Hematopoietic multipotent progenitor cell treated with erythropoietin and hydrocortisone succinate and interleukin-3 and kit ligand, for 17 days (in vitro differentiated cells): ENCODE results near the gene LRRC8E.

ENCODE experiments used
- DNase-seq: peaks from one replicate; pipeline ENCODE4 v3.0.0-alpha.2; 2015; ENCODE audit warnings: low spot score

Gene LRRC8E

DNA sequence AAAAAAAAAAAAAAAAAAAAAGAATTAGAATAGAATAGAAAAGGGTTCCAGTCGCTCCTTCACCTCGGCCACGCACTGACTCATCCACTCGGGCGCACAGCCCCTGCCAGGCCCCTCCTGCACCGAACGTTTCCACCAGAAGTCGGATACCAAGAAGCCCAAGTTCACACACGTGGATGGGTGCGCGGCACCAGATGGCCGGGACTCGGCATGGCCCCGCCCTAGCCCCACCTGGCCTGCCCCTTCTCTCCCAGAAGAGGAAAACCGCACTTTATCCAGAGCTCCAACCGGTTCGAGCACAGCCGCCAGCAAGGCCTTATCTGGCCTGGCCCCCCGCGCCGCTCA, 20.0 kb upstream of the LRRC8E start:
- no peak for DNase-seq

DNA sequence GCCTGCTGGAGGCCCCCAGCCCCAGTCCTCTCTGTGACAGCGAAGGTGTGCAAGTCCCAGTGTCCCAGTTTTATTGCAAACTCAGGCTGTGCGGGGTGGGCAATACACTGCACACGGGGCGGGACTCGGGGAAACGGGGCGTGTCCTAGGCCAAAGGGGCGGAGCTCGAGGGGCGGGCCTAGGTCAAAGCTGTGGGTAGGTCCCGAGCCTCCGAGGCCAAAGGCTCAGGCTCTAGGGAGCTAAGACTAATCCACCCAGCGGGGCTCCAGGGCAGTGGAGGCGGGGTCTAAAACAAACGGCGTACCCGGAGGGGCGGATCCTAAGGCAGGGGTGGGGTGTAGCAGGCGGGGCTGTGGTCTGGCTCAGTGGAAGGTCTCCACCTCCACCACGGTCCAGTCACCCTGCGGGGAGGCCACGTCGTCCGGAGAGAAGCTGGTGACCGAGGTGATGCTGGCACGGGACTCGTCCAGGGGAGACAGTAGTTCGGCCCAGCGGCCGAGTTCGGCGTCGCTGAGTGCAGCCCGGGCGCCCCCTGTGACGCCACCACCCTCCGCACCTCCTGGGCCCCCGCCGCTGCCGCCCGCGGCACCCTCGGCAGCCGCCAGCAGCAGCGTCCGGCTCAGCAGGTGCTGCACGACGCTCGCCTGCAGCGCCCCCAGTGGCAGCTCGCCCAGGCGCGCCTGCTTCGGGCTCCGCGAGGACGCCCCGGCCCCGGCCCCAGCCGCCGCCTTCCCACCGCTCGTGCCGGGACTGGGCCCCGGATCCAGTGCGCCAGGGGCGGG, 19.4 kb upstream of the LRRC8E start:
- DNase-seq = peak; percentile 74

- peak; percentile 73 for DNase-seq
Observed at GRCh38 chr19:7869453-7869909, 18.8 kb upstream of the LRRC8E start.

DNA sequence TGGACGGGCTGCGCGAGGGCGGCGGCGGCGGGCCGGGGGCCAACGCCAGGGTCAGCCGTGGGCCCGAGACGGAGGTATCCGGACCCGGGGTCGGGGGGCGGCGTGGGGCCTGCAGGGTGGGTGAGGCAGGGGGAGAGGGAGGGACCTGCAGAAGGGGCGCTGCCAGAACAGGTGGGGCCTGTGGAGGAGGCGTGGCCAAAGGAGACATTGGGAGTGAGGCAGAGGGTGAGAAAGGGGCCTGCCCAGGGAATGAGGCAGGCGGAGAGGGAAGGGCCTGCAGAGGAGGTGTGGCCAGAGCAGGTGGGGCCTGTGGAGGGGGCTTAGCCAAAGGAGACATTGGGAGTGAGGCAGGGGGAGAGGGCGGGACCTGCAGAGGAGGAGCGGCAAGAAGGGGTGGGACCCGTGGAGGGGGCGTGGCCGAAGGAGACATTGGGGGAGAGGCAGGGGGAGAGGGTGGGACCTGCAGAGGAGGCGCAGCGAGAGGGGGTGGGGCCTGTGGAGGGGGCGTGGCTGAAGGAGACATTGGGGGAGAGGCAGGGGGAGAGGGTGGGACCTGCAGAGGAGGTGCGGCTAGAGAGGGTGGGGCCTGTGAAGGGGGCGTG, 18.3 kb upstream of the LRRC8E start:
- peak; percentile 72 for DNase-seq

DNA sequence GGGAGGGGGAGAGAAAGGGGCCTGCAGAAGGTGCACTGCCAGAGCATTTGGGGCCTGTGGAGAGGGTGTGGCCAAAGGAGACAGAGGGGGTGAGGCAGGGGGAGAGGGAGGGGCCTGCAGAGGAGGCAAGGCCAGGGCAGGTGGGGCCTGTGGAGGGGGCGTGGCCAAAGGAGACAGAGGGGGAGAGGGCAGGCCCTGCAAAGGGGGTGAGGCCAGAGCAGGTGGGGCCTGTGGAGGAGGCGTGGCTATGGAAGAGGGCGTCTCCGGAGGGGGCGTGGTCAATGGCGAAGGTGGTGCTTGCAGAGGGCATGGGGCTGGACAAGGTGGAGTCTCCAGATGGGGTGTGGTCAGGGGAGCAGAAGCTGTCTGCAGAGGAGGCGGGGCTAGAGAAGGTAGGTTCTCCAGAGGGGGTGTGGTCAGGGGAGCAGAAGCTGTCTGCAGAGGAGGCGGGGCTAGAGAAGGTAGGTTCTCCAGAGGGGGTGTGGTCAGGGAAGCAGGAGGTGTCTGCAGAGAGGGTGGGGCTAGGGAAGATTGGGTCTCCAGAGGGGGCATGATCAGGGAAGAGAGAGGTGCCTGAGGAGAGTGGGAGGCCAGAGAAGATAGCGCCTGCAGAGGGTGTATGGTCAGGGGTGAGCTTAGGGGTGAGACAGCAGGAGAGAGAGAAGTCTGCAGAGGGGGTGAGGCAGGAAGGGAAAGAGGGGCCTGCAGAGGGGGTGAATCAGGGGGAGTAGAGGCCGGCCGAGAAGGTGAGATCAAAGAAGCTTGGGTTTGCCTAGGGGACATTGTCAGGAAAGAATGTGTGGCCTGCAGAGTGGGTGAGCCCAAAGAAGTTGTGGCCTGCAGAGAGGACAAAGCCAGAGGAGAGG, 17.5 kb upstream of the LRRC8E start:
- DNase-seq = peak; percentile 85

- peak; percentile 84 for DNase-seq
Observed at GRCh38 chr19:7871437-7872305, 16.6 kb upstream of the LRRC8E start.

- no peak for DNase-seq
Observed at GRCh38 chr19:7872306-7873204, 15.8 kb upstream of the LRRC8E start.

DNA sequence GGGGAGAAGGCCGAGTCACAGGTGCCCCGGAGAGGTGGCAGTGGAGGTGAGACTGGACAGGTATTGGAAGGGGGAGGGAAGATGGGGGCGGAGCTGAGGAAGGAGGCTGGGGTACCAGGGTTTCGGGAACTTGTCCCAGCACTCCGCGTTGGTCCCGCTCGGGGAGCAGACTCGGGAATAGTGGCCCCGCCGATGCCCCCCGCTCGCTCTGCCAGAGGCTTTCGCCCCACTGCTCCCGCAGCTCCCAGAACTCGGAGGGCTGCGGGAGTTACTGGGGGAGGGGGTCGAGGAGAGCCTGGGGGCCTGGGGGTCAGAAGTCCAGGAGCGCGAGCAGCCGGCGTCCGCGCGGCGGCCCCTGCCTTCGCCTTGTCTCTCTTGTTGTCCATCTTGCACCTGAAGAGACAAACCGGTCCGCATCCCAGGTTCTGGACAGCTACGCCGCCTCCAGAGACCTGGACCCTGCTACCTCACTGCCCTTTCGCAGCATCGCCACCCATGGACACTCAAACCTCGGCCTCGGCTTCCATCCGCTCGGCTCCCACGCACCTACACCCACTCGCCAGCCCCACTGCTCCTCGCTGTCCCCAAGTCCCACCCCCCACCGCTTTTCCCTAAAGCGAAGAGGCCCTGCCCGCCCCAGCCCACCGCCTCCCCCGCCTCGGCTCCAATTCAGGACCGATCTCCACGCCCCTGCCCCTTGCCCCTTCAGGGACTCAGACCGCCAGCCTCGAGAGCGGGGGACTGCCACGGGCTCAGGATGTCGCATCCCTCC, 14.8 kb upstream of the LRRC8E start:
- no peak for DNase-seq

- no peak for DNase-seq
Observed at GRCh38 chr19:7874076-7874896, 14.0 kb upstream of the LRRC8E start, which contains the start of gene PRR36. TSS of gene PRR36 (minus strand) at chr19:7874390. CDS start at chr19:7873689, 701 bp downstream.

DNA sequence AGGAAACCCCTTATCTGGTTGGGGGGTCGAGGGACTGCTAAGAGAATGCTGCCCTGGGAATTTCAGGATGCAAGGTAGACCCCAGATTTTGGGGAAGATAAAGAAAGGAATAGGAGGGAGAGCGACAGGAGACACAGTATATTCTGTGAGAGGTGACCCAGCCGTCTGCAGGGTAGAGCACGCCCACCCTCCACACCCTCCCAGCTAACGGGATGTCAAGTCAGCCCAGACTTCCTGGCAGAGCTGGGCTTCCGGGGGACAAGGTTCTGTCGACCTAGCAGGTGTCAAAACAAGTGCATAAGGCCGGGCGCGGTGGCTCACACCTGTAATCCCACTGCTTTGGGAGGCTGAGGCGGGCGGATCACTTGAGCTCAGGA, 13.4 kb upstream of the LRRC8E start:
- DNase-seq = no peak

DNA sequence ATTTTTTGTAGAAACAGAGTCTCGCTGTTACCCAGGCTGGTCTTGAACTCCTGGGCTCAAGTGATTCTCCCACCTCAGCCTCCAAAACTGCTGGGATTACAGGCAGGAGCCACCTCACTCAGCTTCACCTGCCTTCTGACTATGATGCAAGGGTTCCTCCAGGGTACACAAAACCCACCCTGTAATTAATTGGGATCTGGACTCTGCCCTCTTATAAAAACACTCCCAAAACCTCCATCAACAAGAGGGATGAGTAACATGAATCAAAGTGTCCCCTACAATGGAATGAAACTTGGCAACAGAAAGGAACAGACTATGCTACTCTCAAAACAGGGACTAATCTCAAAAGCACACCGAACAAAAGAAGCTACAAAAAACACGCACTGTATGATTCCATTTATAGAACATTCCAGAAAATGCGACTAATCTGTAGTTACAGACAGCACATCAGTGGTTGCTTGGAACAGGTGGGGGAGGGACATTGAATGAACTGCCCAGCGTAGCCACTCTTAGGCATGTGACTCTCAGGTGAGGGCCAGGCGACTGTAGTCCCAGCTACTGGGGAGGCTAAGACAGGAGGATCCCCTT, 11.0 kb upstream of the LRRC8E start:
- no peak for DNase-seq

DNA sequence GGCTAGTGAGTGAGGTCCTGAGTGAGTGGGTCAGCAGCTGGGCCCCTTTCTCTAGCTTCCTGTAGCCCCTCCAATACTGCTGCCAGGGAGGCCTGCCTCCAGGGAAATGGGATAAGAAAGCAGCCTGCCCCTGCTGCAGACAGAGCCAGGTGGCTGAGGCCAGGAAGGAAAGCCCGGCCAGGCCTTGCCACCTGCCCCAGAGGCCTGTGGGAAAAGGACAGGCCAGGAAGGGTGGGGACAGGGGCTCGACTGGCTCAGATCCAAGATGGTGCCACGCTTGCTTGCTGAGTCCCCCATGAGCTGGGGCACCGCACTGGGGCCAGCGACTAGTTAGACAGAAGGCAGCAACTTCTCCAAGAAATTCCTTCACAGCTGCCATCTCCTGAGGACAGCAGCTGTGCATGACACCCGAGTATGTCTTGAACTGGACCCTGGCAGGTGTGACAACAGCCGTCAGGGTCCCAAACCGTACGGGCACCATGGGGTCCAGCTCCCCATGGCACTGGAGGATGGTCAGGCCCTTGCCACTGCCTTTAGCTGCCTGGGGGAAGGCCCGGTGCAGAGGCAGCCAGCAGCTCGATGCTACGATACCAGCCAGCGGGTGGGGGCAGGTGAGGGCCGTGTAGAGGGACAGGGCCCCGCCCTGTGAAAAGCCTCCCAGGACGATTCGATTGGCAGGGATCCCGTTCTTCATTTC, 9.1 kb upstream of the LRRC8E start:
- DNase-seq = no peak

- DNase-seq = no peak
Observed at GRCh38 chr19:7879836-7880235, 8.5 kb upstream of the LRRC8E start.

GRCh38 chr19:7881910-7882309, 6.4 kb upstream of the LRRC8E start:
- DNase-seq = no peak

DNA sequence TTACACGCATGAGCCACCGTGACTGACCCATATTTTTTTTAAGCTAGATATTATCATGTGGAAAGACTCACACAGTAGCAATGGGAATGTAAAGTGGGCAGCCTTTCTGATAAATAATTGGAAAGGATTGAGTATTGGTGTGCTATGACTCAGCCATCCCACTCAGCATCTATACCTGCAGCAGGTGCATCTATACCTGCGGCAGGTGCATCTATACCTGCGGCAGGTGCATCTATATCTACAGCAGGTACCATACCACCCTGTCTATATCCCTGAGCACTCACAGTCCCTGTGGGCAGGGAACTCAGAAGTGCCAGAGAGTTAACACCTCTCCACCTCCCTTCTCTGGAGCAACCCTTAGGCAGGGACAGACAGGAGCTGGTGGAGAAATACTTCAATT, 5.2 kb upstream of the LRRC8E start:
- no peak for DNase-seq

GRCh38 chr19:7883796-7884570, 4.3 kb upstream of the LRRC8E start:
- no peak for DNase-seq

GRCh38 chr19:7885818-7886217, 2.5 kb upstream of the LRRC8E start:
- DNase-seq = no peak
